ENCODE measurements around the gene DGKD. TPM values are rescaled to one million over a fixed set of nuclear protein-coding genes. Genes with fewer than 3 reads are reported as not detected.

DGKD gene
- total RNA-seq, 1 experiment from 2014 or later: 41.4 TPM

DNA sequence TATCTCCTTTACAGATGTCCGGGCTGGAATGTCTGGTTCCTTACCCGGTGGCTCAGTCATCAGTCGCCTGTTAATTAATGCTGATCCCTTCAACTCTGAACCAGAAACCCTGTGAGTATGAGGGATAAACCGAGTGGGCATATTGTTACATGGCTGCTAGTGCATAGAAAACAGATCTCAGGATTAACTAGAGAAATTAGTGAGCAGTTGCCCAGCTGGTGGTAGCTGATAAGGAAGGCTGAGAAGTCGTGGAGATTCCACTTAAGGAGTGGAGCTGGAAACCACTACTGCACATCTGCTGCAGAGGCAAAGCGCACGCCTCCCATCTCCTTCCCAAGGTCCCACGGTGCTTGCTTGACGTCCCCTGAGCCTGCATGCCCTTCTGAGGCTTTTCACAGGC lies 97.7 kb downstream of the DGKD start:
- Mint-ChIP-seq H3K4me1 (peaks cover 8% of the 10 kb centered on the region), H3K36me3 (peaks cover 31% of the 10 kb centered on the region), H3K27ac (no peak overlapping the region), H3K9me3 (no peaks in the 10 kb centered on the region), H3K27me3 (ENCODE audit: low read depth) (no peaks in the 10 kb centered on the region), H3K4me3 (no peak overlapping the region)
- ATAC-seq (no peak), DNase-seq (ENCODE audit: low spot score) (no peak)
- ChIA-PET POLR2A (no interaction called here), CTCF (no interaction called here)
- TF ChIP-seq ZNF219 (CRISPR knock-in tag; IDR thresholded peaks at IDR 0.05; ENCODE audit: borderline replicate concordance) (no peak), ZNF512 (CRISPR knock-in tag; IDR thresholded peaks at IDR 0.05; ENCODE audit: borderline replicate concordance) (no peak), ZNF232 (CRISPR knock-in tag; IDR thresholded peaks at IDR 0.05) (no peak), RELA (CRISPR knock-in tag; IDR thresholded peaks at IDR 0.05; ENCODE audit: borderline replicate concordance) (no peak), ZMAT4 (CRISPR knock-in tag; IDR thresholded peaks at IDR 0.05) (no peak), USF1 (CRISPR knock-in tag; IDR thresholded peaks at IDR 0.05) (no peak), ATF2 (CRISPR knock-in tag; IDR thresholded peaks at IDR 0.05; ENCODE audit: borderline replicate concordance, low read depth) (no peak), ZNF416 (CRISPR knock-in tag; IDR thresholded peaks at IDR 0.05) (no peak)
- TF ChIP-seq, protein P1, sequence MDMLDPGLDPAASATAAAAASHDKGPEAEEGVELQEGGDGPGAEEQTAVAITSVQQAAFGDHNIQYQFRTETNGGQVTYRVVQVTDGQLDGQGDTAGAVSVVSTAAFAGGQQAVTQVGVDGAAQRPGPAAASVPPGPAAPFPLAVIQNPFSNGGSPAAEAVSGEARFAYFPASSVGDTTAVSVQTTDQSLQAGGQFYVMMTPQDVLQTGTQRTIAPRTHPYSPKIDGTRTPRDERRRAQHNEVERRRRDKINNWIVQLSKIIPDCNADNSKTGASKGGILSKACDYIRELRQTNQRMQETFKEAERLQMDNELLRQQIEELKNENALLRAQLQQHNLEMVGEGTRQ (CRISPR knock-in tag; IDR thresholded peaks at IDR 0.05): no peak
- TF ChIP-seq, protein P2, sequence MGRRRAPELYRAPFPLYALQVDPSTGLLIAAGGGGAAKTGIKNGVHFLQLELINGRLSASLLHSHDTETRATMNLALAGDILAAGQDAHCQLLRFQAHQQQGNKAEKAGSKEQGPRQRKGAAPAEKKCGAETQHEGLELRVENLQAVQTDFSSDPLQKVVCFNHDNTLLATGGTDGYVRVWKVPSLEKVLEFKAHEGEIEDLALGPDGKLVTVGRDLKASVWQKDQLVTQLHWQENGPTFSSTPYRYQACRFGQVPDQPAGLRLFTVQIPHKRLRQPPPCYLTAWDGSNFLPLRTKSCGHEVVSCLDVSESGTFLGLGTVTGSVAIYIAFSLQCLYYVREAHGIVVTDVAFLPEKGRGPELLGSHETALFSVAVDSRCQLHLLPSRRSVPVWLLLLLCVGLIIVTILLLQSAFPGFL (CRISPR knock-in tag; IDR thresholded peaks at IDR 0.05; ENCODE audit: borderline replicate concordance): no peak

DNA sequence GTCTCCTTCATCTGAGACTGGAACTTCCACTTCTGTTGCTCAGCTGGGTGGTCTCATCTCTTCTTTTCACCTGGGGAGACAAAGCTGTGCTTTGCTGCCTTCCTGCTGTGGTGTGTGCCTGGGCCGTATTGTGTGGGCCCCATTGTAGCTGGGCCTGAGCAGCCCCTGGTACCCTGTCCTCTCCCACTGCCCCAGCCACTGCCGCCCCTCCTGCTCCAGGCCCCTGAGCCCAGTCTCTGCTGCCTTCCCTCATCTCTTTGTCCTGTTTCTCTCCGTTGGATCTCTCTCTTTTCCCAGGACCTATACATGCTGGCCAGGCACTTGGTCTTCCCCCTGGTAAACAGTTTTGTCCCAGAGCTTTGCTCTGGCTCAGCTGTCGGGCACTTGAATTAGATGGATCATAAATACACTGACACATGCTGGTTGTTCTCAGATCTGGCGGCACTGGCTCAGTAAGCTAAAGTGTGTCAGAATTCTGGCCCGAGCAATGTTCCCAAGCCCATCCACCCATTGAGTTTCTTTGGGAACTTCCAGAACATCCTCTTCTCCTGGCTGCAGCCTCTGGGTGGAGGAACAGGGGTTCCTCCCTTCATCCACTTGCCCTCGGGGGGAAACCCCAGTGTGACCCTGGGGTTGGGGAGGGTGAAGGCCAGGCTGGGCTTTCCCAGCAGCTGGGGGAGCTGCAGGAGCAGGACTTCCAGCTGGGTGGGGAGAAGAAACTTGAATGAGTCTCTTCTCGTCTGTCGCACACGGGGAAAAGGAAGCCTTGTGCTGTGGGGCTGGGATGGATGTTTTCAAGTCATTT lies 99.0 kb downstream of the DGKD start:
- Mint-ChIP-seq H3K4me3 (no peak overlapping the region), H3K9me3 (no peaks in the 10 kb centered on the region), H3K27ac (no peak overlapping the region), H3K4me1 (peaks cover 6% of the 10 kb centered on the region), H3K36me3 (peaks cover 39% of the 10 kb centered on the region), H3K27me3 (ENCODE audit: low read depth) (no peaks in the 10 kb centered on the region)
- ATAC-seq (no peak), DNase-seq (ENCODE audit: low spot score) (no peak)
- POLR2A ChIA-PET: no interaction called here
- CTCF ChIA-PET: interaction anchor here (1.6 kb wide), 1 partner anchor 10 kb away, joined by 5 read pairs; no protein-coding TSS in a partner anchor
- no peak for TF ChIP-seq CREM (CRISPR knock-in tag; IDR thresholded peaks at IDR 0.05)

- peaks cover 39% of the 10 kb centered on the region for H3K36me3 Mint-ChIP-seq
- no peak overlapping the region for H3K27ac Mint-ChIP-seq
- ChIA-PET POLR2A (no interaction called here), CTCF (interaction anchor here (1.6 kb wide), 1 partner anchor 10 kb away, joined by 5 read pairs; no protein-coding TSS in a partner anchor)
- DNase-seq (ENCODE audit: low spot score) (no peak), ATAC-seq (no peak)
- no peaks in the 10 kb centered on the region for H3K9me3 Mint-ChIP-seq
- H3K4me1 Mint-ChIP-seq: peaks cover 2% of the 10 kb centered on the region
- H3K27me3 Mint-ChIP-seq (ENCODE audit: low read depth): no peaks in the 10 kb centered on the region
- H3K4me3 Mint-ChIP-seq: no peak overlapping the region
- TF ChIP-seq CREB1 (CRISPR knock-in tag; IDR thresholded peaks at IDR 0.05) (no peak), ZNF138 (CRISPR knock-in tag; conservative IDR thresholded peaks at IDR 0.05) (no peak), JAZF1 (CRISPR knock-in tag; IDR thresholded peaks at IDR 0.05) (no peak), JUN (CRISPR knock-in tag; IDR thresholded peaks at IDR 0.05) (no peak), IRF2 (CRISPR knock-in tag; IDR thresholded peaks at IDR 0.05; ENCODE audit: borderline replicate concordance, low read depth) (no peak), ERG (CRISPR knock-in tag; IDR thresholded peaks at IDR 0.05) (no peak), TP53 (CRISPR knock-in tag; IDR thresholded peaks at IDR 0.05) (no peak), ZNF317 (CRISPR knock-in tag; IDR thresholded peaks at IDR 0.05; ENCODE audit: borderline replicate concordance, low read depth) (no peak), SMAD3 (CRISPR knock-in tag; IDR thresholded peaks at IDR 0.05; ENCODE audit: borderline replicate concordance) (no peak), MYBL2 (CRISPR knock-in tag; IDR thresholded peaks at IDR 0.05) (no peak)
- TF ChIP-seq, protein P3, sequence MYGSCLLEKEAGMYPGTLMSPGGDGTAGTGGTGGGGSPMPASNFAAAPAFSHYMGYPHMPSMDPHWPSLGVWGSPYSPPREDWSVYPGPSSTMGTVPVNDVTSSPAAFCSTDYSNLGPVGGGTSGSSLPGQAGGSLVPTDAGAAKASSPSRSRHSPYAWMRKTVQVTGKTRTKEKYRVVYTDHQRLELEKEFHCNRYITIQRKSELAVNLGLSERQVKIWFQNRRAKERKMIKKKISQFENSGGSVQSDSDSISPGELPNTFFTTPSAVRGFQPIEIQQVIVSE (CRISPR knock-in tag; IDR thresholded peaks at IDR 0.05; ENCODE audit: borderline replicate concordance): no peak
These were observed 99.6 kb downstream of the DGKD start for GRCh38 chr2:233453916-233454315.
